SKM-1 (cell line): ENCODE data around the gene SLC2A8.

ENCODE experiments used
- DNase-seq: peaks from one replicate; lab custom pipeline; 2025; ENCODE audit not compliant: unreplicated experiment; lab: John Stamatoyannopoulos, UW

SLC2A8 gene

DNA sequence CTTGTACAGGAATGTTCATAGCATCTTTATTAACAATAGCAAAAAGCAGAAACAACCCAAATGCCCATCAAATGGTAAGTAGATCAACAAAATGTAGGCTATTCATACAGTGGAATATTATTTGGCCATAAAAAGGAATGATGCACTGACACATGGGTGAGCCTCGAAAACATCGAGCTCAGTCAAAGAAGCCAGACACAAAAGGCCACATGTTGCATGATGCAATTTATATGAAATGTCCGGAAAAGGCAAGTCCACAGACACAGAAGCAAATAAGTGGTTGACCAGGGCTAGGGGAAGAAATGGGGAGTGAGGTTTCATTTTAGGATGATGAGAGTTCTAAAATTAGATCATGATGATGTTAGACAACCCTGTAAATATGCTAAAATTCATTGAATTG, 16.5 kb upstream of the SLC2A8 start:
- no peak for DNase-seq

DNA sequence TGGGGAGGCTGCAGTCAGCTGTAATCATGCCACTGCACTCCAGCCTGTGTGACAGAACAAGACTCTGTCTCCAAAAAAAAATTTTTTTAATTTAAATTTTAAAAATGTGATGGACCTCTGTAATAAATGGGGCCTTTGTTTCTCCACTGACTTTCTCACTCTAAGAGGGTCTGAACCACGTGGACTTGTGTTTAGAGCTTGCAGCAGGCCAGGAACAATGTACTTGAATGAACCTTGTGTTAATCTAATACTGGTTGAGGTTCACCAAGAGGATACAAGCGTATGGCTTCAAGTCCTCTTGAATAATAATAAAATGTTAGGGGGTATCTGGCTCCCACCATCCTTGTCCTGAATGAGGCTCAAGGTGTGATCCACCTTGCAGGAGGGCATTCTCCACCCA, 14.4 kb upstream of the SLC2A8 start:
- DNase-seq: no peak

DNA sequence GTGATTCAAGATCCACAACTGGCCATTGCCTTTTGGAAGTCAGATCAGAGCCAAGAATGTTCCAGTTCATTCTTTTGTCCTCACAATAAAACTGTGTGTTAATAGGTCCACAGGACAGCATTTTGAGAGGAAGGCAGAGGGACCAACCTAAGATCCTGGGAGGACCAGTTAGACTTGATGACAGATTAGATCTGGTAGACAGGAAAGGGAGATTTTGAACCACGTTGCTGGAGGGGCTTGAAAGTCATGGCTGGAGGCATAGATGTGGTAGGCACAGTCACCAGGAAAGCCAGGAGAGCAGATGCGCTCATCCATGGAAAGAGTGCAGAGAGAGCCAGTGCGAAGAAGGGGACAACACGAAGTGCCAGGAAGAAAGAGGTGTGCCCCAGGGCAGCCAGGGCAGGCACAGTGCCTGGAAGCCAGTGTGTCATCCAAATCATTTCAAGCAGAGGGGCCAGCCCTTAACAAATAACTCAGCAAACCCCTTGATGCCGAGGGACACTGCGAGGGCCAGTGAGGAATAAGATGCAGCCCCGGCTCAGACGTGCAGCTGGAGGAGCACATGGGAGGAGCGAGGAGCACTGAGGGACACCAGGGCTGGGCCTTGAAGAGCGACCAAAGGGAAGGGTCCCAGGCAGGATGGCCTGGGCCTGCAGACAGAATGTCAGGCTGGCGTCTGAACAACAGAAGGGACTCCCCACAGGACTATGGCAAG, 12.8 kb upstream of the SLC2A8 start:
- DNase-seq: no peak

DNA sequence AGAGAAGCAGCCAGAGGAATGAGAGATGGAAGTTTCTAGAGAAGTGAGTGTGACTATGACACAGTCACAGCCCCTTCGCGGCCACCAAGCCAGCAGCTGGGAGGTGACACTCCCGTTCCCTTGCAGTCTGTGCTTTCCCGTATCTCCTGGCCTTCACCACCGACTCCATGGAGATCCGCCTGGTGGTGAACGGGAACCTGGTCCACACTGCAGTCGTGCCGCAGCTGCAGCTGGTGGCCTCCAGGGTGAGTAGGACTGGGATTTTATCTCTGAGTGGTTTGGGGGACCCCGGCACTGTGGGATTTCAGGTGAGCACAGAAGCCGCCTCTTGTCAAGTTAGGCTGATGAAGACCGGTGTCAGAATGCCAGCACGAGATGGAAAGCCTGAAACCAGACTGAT, 12.1 kb upstream of the SLC2A8 start:
- no peak for DNase-seq

DNA sequence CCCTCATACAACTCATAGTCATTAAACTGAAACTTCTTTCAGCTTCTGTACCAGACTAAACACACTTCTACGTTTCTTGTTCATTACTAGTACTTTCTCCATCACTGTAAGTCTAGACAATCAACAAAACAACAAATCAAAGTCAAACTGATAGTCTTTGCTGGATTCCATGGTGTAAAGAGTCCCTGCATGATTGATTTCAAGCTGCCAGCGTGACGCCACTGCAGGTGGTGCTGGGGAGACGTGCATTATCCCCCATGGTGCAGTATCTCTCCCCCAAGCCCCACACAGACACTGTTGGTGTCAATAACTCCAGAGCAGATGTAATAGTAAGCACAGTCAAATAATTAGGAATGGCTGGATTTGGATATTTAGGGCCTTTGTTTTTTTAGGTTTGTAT, 10.7 kb upstream of the SLC2A8 start:
- no peak for DNase-seq

DNA sequence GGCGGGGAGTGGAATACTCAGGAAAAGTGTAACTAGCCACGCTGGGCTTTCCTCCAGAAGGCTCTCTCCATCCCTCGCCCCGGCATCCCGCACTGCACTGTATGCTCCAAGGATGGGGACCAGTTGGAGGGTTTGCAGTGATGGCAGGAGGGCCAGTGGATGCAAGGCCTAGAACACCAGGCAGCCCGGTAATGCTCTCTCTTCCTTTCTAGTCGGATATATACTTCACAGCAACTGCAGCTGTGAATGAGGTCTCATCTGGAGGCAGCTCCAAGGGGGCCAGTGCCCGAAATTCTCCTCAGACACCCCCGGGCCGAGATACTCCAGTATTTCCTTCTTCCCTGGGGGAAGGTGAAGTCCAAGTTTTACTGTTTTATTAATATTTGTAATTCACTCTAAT, 10.0 kb upstream of the SLC2A8 start:
- no peak for DNase-seq

DNA sequence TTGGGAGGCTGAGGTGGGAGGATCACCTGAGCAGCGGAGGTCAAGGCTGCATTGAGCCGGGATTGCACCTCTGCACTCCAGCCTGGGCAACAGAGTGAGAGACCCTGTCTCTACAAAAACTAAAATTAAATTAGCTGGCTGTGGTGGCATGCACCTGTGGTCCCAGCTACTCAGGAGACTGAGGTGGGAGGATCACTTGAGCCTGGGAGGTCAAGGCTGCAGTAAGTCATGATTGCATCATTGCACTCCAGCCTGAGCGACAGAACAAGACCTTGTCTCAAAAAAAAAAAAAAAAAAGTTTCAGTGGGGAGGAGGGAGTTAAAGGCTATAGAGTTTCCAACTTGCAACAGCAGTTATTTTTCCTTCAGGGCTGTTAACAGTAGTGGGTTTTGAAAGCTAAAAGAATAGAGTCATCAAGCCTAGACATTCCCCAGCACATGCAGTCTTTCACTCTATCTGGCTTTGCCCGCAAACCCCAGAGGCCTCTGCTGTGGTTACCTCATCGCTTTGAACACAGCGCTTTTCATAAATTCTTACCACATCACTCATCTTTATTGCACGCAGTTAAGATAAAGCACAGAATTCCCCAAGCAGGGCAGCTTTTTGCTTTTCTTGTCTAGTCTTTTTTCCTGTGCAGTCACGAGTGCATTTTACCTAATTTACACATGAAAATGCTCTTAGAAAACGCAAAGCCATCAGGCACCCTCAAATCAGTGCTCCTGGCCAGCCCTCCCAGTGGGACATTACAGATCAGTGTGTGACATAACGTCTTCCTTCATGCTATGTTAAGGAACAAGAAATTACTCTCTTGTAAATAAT, 8.7 kb upstream of the SLC2A8 start:
- DNase-seq: no peak

DNA sequence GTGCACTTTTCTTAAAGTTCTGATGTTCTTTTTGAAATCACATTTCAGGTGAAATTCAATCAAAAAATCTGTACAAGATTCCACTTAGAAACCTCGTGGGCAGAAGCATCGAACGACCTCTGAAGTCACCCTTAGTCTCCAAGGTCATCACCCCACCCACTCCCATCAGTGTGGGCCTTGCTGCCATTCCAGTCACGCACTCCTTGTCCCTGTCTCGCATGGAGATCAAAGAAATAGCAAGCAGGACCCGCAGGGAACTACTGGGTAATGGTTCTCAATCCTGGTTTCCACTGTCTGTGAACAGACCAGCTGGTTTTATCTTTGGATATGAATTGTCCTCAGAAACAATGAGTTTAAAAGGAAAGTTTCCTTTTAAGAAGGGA, 8.1 kb upstream of the SLC2A8 start:
- no peak for DNase-seq

DNA sequence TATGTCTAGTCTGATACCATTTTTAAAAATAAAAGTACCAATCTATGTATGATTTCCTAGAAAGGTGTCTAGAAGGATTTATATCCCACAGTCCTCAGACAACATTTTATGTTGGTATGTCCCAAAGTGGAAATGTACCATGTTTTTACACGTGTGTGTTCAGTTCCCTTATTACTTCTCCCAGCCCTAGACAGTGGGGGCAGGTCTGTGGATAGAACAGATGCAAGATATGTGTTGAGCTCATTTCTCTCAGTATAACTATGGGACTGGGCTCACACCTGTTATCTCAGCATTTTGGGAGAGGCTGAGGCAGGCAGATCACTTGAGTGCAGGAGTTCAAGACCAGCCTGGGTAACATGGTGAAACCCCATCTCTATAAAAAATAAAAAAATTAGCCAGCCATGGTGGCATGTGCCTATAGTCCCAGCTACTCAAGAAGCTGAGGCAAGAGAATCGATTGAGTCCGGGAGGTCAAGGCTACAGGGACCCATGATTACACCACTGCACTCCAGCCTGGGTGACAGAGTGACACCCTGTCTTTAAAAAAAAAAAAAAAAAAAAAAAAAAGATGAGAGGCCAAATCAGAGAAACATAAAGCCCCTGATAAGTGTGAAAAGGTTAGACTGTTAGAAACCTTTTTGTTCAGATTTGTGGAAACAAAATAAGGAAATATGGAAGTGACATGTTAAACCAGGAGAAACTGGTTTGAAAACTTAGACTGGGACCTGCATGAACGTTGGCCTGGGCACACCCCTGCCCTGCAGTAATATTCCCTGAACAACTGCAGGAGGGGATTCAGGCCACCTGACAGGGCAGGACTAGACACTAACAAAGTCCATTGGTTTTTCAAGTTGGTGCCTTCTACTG, 7.4 kb upstream of the SLC2A8 start:
- no peak for DNase-seq

DNA sequence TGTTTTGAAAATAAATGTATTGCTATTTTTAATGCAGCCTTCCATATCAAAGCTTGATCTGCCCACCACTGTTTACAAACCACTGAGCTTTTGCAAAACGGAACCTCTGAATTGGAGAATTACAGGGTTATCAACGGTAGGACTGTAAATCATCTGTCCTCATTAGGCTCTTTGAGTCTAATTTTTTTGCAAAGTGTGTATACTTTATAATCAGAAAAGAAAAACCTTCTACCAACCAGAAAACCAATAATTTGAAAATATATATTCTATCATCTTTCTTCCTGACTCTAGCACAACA, 6.8 kb upstream of the SLC2A8 start:
- no peak for DNase-seq

DNA sequence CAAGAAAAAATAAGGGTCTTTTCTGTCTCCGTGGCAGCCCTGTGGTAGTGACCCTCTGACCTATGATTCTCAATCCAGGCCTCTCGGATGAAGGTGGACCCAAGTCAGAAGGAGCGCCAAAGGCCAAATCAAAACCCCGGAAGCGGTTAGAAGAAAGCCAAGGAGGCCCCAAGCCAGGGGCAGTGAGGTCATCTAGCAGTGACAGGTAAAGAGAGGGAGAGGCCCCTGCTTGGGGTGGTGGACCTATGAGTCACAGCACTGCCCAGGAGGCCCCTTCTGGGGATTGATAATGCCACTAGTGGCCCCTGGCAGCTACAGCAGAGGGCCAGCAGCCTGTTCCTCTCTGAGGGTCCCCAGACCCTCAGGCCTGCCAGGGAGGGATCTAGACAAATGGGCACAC, 6.4 kb upstream of the SLC2A8 start:
- DNase-seq: no peak

DNA sequence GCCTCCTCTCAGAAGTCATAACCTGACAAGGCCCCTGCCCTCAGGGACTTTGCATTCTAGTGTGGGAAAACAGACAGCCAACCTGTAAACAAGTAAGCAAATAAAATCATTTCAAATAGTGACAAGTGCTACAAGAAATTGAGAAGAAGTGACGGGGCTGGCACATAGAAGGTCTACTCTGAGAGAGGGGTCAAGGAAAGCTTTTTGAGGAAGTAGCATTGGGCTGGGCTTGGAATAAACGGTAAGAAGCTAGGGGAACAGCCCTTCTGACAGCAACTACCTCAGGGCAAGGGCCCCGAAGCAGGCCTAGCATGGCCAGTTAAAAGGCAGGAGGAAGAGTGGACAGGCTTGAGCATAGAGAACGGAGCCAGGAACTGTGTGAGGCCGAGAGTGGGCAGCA, 4.8 kb upstream of the SLC2A8 start:
- no peak for DNase-seq

DNA sequence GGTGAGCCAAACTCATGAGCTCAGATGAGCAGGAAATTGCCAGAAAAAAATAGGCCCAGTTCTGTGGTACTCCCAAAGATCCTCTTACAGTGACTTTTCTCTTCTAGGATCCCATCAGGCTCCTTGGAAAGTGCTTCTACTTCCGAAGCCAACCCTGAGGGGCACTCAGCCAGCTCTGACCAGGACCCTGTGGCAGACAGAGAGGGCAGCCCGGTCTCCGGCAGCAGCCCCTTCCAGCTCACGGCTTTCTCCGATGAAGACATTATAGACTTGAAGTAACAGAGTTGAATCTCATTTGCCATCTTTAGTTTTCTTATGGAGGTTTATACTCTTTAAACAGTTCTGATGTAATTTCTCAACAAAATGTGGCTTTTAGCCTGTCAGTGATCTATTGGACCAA, 4.0 kb upstream of the SLC2A8 start:
- DNase-seq: no peak

DNA sequence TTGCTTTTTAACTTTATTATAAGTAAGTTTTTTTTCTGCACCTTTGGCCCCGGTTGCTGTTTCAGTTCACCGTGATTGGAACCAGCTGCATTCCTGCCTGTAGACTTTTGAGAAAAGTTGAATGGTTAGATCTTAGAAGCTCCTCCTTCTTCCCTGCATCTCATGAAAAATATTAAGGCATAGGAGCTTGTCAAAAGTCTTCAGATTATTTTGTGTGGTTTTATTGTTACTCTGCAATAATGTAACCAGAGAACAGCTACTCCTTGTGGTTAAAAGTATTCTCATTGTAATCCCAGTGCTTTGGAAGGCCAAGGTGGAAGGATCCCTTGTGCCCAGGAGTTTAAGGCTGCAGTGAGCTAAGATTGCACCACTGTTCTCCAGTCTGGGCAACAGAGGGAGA, 3.3 kb upstream of the SLC2A8 start:
- DNase-seq: no peak

DNA sequence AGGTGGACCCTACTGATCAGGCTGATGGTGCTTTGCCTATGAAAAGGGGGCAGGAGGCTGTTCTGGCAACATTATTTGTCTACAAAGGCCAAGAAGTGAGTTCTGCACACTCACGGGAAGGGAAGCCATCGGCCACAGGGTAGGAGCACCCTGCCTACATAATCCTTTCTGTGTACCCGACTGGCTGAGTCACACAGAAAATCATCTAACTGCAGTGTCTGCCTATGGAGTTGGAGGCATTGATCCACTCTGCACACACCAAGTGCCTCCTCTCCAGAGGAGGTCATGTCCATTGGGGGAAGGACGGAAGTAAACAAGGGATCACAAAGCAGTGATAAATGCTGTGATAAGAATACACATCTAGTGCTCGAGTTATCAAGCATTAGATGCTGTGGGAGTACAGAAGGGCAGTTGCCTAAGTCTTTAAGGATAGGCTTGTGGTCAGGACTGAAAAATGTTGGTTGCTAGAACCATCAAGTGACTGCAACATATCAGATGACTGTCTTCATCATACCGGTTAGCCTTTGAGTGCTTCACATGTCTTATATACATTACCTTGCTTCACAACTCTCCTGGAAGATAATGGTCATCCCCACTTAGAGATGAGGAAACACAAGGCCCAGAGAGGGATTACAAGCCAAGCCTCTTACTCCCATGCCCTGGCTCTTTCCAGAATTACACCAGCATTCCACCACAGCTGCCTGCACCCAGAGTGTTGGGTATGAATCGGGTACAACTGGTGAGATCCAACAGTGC, 1.3 kb upstream of the SLC2A8 start:
- DNase-seq: no peak

DNA sequence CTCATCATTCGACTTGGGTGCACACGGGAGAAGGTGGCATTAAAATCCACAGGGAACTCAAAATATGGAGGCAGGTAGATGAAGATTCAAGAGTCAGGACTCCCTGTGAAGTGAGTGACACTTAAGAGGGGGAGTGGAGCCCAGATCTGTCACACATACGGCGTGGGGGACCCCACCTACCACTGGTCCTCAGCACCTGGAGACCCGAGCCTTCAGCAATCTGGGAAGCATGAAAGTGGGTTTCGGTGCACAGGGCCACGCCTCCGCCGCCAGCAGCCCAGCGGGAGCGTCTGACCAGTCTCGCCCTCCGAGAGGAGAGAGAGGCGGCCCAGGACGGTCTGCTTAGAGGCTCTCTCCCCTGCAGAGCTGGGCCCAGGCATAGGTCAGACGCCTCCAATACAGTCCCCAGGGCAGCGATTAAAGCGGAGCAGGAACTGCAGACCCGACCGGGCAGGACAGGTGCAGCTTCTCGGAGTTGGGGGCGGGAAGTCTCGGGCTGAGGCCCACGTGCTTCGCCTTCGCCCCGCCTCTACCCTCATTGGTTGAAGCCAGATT, 639 bp upstream of the SLC2A8 start:
- DNase-seq: no peak

DNA sequence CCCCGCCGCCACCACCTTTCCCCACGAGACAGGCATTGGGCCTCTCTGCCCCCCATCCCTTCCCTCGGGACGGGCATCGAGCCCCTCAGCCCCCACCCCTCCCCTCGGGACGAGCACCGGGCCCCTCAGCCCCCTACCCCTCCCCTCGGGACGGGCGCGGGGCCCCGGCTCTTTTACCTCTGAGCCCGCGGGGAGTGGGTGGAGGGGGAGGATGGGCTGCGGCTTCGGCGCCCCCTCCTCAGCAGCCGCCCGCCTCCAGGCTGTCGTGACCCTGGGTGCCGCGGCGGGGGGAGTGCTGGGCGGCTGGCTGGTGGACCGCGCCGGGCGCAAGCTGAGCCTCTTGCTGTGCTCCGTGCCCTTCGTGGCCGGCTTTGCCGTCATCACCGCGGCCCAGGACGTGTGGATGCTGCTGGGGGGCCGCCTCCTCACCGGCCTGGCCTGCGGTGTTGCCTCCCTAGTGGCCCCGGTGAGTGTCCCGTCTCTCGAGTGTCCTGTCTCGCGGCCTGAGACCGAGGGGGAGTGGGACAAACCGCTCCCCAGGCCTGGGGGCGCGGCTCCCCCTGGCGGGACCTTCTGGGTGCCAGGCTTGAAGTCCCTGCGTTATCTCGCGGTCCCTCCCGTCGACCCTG, 791 bp downstream of the SLC2A8 start:
- no peak for DNase-seq

DNA sequence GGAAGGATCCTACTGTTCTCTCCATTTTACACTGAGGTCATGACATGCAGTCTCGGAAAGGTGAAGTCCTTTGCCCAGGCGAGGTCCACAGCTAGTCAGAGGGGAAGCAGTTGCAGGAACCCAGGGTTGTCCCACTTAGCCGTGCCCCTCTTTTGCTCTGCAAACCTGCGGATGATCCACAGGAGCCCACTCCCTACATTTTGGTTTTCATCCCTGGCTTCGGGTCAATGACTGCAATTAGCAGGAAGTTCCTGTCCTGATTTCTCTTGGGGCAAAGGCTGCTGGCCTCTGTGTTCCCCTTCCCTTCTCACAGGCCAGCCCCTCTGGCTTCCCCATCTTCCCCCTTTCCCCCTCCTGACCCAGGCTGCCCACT, 1.3 kb downstream of the SLC2A8 start:
- no peak for DNase-seq

DNA sequence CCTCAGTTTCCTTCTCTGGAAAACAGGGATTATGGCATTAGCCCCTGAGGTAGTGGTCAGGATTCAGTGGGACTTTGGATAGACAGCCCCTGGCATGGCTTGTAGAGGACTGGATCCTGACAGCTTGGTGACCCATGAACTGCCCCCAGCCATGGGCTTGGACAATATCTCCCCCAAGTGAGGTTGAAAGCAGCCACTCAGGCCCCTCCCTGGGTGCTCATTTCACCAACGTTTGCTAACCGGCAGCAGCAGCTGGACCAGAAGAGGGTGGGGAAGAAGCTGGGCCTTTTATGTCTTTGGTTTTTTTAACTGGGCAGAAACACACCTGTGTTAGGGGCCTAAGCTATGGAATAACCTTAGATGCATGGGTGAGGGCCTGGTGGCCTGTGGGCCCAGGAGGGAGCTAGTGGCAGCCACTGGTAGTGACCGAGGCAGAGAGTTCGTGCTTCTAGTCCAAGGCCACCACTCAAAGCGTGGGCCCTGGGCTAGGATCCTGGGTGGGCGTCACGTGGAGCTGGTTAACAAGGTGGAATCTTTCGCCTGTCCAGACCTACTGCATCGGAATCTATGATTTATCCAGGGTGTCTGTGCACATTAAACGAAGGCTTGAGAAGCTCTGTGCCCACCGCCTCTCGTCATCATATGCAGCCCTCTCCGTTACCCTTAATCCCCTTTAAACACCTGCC, 1.9 kb downstream of the SLC2A8 start:
- DNase-seq: no peak

DNA sequence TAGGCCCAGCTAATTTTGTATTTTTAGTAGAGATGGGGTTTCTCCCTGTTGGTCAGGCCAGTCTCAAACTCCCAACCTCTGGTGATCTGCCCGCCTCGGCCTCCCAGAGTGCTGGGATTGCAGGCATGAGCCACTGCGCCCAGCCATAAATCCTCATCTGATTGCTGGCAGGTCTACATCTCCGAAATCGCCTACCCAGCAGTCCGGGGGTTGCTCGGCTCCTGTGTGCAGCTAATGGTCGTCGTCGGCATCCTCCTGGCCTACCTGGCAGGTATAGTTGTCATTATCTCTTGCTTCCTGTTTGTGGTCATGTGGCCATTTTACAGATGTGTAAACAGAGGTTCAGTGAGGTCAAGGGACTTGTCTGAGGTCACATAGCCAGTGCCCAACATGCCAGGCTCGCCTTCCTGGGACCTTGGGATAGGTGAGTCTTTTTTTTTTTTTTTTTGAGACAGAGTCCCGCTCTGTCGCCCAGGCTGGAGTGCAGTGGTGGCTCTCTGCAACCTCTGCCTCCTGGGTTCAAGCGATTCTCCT, 2.8 kb downstream of the SLC2A8 start:
- no peak for DNase-seq
